ENCODE measurements around the gene FETUB.

Gene FETUB

GRCh38 chr3:186638259-186638658 lies 1.9 kb upstream of the FETUB start:
- DNase-seq = no peak

GRCh38 chr3:186640473-186640818 lies 247 bp downstream of the FETUB start:
- DNase-seq = no peak

GRCh38 chr3:186640929-186641328 lies 730 bp downstream of the FETUB start:
- DNase-seq = no peak

GRCh38 chr3:186642014-186642413 lies 1.8 kb downstream of the FETUB start:
- no peak for DNase-seq

- DNase-seq = no peak
Observed at GRCh38 chr3:186643493-186643892, 3.3 kb downstream of the FETUB start.

GRCh38 chr3:186644683-186645082 lies 4.5 kb downstream of the FETUB start:
- no peak for DNase-seq

GRCh38 chr3:186646106-186646505 lies 5.9 kb downstream of the FETUB start:
- no peak for DNase-seq

- no peak for DNase-seq
Observed at GRCh38 chr3:186646841-186647240, 6.6 kb downstream of the FETUB start.

GRCh38 chr3:186648851-186649250 lies 8.7 kb downstream of the FETUB start:
- no peak for DNase-seq

- DNase-seq = no peak
Observed at GRCh38 chr3:186651678-186652215, 11.5 kb downstream of the FETUB start.

- DNase-seq = no peak
Observed at GRCh38 chr3:186653080-186653707, 13.0 kb downstream of the FETUB start.

- no peak for DNase-seq
Observed at GRCh38 chr3:186653984-186654383, 13.8 kb downstream of the FETUB start.

- no peak for DNase-seq
Observed at GRCh38 chr3:186663361-186664118, 23.3 kb downstream of the FETUB start.

- no peak for DNase-seq
Observed at GRCh38 chr3:186664119-186664495, 23.9 kb downstream of the FETUB start.

- no peak for DNase-seq
Observed at GRCh38 chr3:186664506-186664905, 24.3 kb downstream of the FETUB start.

GRCh38 chr3:186665625-186666188 lies 25.5 kb downstream of the FETUB start, which contains the start of gene HRG:
Gene HRG, plus strand, starts transcription at chr3:186666014. Its CDS starts 18 bp downstream, at chr3:186666032.
- DNase-seq = no peak

GRCh38 chr3:186668426-186668825 lies 28.2 kb downstream of the FETUB start:
- no peak for DNase-seq

GRCh38 chr3:186669378-186670084 lies 29.3 kb downstream of the FETUB start:
- DNase-seq = no peak

- DNase-seq = no peak
Observed at GRCh38 chr3:186670155-186670554, 30.0 kb downstream of the FETUB start.

GRCh38 chr3:186671051-186671450 lies 30.9 kb downstream of the FETUB start:
- no peak for DNase-seq

- DNase-seq = no peak
Observed at GRCh38 chr3:186678604-186679003, 38.4 kb downstream of the FETUB start.

GRCh38 chr3:186679151-186679550 lies 39.0 kb downstream of the FETUB start:
- no peak for DNase-seq

- DNase-seq = no peak
Observed at GRCh38 chr3:186680869-186681268, 40.7 kb downstream of the FETUB start.
